GM19324 (cell line): ENCODE data around the gene GDPD5.

Source experiments
- ATAC-seq: cut with Tn5 transposase; IDR thresholded peaks from one replicate; pipeline ENCODE4 v1.9.1; 2021; ENCODE audit warnings: mild to moderate bottlenecking, moderate library complexity; ENCODE audit not compliant: unreplicated experiment, low FRiP score

Gene GDPD5, protein sequence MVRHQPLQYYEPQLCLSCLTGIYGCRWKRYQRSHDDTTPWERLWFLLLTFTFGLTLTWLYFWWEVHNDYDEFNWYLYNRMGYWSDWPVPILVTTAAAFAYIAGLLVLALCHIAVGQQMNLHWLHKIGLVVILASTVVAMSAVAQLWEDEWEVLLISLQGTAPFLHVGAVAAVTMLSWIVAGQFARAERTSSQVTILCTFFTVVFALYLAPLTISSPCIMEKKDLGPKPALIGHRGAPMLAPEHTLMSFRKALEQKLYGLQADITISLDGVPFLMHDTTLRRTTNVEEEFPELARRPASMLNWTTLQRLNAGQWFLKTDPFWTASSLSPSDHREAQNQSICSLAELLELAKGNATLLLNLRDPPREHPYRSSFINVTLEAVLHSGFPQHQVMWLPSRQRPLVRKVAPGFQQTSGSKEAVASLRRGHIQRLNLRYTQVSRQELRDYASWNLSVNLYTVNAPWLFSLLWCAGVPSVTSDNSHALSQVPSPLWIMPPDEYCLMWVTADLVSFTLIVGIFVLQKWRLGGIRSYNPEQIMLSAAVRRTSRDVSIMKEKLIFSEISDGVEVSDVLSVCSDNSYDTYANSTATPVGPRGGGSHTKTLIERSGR

DNA sequence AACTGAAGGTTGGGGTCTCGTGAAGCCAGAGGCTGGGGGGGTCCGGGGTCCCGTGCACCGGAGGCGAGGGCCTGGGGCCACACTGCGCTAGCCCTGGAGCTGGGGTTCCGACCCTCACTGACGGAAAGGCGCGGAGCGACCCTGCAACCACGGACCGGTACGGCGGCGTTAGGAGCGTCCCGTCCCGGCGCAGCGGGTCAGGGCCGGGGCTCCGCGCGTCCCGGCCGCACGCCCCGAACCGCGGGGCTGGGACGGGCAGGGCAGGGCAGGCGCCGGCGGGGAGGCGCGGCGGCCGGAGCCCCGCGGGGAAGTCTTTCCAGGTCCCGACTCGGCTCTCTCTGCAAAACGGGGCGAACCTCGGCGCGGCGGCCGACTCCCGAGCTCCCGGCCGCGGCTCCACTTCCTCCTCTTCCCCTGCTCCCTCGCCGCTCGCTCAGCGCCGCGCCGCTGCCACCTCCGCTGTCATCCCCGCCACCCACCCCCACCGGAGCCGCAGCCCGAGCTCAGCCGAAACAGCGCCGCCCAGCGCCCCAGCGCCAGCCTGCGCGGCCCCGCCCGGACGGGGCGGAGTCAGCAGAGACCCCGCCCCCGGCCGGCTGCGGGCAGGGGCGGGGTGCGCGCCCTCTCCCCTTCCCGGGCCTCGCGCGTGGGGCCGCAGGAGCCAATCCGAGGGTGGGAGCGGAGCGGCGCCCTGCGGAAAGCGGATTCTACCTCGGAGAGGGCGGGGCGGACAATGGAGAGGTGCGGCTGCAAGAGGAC, at the start of gene GDPD5:
TSS of gene GDPD5 (minus strand) at position 509 of the 759 bp plus-strand sequence. CDS start 48,206 bp downstream, outside the sequence.
- ATAC-seq = peak; percentile 80

DNA sequence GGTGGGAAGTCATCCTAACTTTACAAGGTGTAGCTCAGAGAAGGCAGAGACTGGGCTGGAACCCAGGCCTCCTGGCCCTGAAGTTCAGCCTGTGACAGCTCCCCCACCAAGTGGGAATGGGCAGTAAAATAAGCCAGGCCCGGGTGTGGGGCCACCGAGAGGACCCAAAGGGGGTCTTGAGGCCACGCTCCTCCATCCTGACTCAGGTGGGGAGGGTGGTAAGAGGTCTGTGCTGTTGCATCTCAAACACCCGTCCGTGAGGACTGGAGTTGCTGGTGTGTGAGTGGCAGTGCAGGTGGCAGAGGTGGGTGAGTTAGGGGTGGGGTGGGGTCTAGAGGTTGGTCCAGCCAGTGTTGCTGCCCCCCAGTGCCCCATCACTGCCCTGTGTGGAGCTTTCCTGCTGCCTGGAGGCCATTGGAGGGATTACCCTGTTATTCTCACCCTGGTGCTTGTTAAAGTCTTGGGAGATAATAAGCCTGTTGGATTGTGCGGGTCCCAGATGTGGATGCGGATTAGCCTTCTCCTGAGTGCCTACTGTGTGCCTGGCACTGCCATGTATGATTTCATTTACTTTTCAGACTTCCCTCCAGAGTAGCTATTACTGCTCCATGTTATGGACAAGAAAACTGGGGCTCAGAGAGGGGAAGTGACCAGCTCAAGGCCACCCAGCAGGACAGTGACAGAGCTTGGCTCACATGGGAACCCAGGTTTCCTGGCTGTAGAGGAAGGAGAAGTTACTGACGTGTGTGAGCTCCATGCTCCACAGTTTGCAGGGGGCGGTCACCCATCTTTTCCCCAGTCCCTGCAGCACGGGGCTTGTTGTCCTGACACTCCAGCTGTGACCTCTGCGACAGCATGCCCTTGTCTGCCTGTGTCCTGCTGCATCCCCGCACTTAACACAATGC, 49.2 kb upstream of the GDPD5 start:
- no peak for ATAC-seq

DNA sequence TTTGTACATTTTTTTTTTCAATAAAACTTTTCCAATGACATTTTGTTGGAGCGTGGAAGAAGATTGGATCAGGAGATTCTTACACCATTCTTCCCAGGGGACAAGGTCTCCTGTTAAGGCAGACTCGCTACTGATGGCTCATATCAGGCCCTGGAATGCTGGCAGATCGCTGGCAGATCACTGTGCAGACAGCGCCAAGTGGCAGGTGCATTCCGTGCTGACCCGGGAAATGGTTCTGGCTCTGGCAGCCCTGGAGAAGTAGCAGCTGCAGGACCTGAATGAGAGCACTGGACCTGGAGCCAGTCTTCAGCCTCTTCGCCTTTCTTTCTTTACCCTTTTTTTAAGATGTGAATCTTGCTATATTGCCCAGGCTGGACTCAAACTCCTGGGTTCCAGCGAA, 47.0 kb upstream of the GDPD5 start:
- no peak for ATAC-seq

DNA sequence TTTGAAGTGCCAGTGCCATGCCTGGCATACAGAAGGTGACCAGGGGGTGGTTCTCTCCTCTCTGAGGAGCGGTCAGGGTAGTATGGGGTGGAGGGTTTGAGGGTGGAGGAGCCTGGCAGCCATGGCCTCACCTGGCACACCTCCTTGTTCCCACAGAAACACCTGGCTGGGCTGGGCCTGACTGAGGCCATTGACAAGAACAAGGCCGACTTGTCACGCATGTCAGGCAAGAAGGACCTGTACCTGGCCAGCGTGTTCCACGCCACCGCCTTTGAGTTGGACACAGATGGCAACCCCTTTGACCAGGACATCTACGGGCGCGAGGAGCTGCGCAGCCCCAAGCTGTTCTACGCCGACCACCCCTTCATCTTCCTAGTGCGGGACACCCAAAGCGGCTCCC, 45.9 kb upstream of the GDPD5 start:
- ATAC-seq = no peak

DNA sequence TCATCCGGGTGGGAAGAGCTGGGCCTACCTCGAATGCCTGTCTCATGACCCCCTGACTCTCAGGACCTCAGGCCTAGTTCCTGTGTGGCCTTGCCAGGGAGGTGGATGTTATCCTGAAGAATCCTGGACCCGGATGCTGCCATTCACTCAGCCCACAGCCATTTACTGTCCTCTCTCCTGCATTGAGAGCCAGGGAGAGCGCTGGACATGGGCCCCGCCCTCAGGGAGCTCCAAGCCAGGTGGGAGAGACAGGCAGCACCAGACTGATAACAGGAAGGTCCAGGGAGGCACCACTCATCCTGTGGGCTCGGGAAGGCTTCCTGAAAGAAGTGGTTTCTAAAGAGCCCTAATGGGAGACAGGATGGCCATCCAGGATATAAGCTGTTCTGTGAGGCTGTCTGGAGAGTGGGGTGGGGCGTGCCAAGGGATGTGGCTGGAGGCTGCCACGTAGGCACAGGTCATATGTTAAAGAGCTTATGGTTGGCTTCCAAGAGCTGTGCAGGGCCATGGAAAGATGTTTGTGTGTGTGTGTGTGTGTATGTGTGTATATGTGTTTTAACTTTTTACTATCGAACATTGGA, 44.9 kb upstream of the GDPD5 start:
- no peak for ATAC-seq

DNA sequence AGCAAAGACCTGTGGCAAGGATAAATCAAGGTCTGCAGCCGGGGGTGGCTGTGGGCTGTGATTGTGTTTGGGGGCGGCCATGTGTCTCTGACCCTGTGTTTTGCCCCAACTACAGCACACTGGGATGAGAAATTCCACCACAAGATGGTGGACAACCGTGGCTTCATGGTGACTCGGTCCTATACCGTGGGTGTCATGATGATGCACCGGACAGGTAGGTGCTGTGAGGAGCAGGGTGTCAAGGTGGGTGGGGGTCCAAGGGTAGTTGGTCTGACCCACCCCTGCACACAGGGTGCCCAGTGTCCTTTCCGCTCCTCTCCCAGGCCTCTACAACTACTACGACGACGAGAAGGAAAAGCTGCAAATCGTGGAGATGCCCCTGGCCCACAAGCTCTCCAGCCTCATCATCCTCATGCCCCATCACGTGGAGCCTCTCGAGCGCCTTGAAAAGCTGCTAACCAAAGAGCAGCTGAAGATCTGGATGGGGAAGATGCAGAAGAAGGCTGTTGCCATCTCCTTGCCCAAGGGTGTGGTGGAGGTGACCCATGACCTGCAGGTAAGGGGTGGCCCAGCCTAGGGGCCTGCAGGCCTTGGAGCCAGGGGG, 43.0 kb upstream of the GDPD5 start:
- ATAC-seq = no peak

DNA sequence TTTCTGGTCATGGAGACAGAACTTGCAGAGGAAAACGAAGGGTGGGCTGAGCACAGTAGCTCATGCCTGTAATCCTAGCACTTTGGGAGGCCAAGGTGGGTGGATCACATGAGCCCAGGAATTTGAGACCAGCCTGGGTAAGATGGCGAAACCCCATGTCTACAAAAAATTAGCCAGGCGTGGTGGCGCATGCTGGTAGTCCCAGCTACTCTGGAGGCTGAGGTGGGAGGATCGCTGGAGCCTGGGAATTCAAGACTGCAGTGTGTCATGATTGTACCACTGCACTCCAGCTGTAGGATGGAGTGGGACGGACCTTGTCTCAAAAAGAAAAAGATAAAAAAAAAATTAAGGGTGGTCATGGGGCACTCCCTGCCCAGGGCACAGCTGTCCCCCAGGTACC, 42.2 kb upstream of the GDPD5 start:
- ATAC-seq = no peak

DNA sequence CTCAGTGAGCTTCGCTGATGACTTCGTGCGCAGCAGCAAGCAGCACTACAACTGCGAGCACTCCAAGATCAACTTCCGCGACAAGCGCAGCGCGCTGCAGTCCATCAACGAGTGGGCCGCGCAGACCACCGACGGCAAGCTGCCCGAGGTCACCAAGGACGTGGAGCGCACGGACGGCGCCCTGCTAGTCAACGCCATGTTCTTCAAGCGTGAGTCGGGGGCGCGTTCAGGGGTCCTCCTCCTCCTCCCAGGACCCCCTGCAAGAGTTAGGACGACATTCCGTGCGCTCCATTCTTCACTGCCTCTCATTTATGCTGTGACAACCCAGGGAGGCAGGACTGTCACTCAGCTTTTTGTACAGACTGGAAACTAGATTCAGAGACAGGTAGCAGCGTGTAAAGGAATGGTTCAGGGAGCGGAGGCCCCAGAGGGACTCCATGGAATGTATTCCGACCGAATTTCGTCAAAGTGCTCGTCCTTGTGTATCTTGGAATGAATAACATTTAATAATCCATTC, 41.1 kb upstream of the GDPD5 start:
- ATAC-seq = no peak

DNA sequence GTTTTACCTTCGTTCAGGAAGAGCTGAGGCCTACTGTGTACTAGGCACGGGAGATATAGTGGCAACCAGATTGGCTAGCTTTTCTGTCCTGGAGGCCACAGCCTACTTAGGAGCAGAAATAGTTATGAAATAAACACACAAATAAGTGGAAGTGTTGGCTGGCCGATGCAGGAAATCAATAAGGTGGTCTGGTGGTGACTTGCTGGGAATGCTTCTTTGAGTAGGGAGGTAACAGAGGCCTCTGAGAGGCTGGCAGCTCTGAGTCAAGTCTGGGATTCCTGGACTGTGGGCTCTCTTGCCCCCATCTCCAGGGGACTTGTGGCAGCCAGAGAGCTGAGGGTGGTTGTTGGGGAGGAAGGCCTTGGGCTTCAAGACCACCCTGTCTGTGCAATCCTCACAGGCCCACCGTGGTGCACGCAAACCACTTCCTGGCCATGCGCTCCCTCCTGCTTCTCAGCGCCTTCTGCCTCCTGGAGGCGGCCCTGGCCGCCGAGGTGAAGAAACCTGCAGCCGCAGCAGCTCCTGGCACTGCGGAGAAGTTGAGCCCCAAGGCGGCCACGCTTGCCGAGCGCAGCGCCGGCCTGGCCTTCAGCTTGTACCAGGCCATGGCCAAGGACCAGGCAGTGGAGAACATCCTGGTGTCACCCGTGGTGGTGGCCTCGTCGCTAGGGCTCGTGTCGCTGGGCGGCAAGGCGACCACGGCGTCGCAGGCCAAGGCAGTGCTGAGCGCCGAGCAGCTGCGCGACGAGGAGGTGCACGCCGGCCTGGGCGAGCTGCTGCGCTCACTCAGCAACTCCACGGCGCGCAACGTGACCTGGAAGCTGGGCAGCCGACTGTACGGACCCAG, 40.4 kb upstream of the GDPD5 start:
- no peak for ATAC-seq

DNA sequence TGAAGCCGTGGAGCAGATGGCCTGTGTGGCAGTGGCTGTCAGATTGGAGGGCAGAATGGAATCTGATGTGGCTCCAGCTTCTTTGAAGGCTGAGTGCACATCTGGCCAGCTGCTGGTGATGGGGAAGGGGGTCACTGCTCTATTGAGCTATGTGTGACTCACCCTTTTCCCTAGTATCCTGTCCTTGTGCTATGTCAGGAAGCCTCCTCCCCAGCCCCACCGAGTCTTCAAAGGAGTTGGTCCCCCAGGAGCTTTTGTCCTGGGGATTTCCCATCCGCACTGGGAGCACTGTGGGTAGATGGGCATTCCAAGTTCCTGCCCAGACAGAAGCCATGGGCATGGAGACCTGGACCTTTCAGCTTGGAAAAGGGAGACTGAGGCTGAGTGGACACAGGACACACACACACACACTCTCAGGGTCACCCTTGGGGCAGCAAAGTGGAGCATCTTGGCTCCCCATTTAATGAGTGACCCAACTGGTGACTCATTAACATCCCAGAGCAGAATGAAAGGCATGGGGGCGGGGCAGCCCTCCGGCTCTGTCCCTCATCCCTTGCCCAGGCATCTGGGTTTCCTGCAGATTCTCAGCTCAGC, 39.6 kb upstream of the GDPD5 start:
- ATAC-seq = no peak

DNA sequence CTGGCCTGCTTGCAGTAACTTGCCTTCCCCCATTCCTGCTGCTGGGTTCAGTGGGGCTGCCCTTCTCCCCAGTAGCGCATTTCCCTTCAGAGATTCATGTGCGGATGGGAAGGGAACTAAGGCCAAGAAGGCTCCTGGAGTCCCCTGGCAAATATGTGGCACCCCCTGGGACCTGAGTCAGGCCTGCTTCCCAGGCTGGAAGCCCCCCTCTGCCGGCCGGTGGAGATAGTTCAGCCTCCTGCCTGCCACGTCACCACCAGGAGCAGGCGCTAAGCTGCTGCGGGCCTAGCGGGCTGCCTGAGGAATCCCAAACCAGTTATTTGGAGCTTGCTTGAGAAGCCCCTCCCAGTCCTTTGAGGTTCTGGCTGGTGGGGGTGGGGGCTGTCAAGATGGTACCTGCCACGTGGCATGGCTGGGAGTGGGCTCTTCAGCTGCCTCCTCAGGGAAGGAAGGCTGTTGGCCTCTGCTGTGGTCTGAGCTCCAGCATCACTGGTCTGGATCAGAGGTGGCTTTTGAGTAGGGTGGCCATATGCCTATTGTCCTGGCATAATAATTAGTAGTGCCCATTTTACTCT, 38.3 kb upstream of the GDPD5 start:
- no peak for ATAC-seq

DNA sequence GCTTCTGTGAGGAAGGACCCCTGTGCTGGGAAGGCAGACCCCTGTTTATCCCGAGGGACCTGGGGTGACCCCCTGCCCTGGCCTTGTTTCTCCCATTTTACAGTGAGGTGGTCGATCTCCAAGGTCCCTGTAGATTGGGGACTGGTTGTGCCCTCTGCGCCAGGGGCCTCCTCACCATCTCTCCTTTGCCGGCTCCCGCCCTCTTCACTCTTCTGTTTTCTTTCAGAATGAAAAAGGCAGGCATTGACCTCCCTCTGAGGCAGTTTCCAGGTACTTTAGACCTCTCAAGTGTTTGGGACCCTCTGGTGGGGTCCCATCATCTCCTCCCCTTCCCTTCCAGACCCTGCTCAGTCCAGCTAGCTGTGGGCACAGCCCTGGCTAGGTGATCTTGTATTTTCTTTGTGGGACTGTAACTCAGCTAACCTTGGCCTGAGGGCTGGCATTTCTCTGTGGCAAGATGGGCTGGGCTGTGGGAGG, 37.8 kb upstream of the GDPD5 start:
- ATAC-seq = no peak

DNA sequence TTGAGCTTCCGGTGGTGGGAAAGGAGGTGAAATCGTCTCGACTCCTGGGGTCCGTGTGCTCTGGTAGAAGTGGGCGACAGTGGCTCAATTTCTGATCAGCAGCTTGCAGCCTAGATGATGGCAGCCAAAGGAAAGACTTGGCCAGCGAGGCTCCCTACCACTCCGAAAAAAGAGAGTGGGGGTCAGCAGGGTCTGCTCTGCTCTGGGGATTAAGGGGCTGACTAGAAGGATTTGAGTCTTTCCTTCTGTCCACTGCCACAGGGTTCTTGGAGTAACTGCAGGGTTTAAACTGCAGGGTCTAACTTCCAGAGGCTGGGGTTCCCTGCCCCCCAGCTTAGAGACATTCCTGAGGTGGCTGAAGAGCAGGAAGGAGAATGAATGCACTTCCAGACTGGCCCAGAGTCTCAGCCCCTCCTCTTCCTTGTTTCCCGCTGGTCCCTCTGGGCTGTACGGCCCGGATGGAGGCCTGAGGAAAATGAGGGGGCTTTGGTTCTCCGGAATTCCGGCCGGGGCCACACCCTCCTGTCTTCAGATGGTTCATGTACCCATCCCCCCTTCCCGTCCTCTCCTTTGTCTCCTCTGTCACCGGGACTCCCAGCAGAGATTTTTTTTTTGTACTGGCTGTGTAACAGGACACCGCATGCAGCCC, 37.2 kb upstream of the GDPD5 start:
- no peak for ATAC-seq

DNA sequence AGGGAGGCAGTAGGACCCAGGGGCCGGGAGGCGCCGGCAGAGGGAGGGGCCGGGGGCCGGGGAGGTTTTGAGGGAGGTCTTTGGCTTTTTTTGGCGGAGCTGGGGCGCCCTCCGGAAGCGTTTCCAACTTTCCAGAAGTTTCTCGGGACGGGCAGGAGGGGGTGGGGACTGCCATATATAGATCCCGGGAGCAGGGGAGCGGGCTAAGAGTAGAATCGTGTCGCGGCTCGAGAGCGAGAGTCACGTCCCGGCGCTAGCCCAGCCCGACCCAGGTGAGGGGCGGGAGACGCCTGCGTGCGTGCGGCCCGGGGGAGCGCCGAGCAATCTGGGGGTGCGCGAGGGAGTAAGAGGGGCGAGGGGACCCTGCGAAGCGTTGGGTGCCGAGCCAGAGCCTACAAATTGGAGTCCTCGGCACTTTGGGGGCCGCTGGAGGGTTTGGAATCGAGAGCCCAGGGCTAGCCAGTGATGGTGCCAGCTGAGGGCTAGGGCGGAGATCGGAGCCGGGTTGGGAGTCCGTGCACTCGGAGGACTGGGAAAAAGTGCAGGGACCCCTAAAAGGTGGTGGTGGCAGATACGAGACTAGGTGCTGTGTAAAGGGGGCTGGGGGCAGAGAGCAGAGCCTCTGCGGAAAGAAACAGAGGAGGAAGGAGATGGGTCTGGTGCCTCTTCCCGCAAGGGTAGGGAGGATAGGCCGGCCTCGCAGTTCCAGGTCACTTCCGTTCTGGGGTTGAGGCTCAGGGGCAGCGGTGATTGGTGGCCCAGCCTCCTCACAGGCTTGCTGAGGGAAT, 36.5 kb upstream of the GDPD5 start, which contains the start of gene SERPINH1:
TSS of gene SERPINH1 (plus strand) at position 206 of the 788 bp plus-strand sequence. CDS start 4,097 bp downstream, outside the sequence.
- ATAC-seq = no peak

DNA sequence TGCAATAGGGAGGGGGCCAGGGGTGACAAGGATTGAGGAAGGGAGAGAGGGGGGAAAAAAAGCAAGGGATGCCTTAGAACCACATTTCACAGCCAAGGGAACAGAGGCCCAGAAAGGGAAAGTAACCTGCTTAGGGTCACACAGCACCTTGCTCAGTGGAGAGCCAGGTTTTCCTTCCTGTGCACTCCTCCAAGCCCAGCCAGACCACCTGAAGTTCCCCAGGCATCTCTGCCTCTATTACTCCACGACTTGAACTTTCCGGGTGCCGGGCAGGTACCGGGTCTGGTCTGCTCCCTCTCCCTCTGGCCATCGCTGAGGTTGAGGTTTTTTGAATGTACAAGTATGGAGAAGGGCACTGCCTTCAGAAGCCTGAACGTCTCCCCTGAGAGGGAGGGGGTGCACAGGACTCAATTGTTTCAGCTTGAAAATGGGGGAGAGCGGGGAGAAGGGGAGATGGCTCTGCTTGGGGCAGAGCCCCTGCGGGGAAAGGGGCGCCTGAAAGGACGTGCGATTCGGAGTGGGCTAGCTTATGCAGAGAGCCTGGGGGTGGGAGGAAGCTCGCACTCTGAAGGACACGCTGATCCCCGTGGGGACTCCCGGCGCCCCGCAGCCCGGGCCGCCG, 35.8 kb upstream of the GDPD5 start:
- ATAC-seq = no peak

DNA sequence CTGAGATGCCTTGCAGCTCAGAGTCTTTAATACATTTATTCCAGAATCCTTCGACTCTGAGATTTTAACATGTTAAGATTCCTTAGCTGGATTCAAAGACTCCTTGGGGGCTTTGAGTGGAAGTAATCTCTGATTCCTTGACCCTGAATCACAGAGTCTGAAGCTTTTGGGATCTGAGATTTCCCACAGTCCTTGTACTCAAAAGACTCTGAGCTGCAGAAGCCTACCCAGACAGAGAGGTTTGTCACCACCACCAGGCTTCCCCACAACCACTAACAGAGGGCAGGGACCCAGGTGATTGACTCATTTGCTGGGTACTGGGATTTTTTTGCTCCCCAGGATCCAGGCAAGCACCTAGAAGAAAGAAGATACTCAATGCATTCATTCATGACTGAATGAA, 34.9 kb upstream of the GDPD5 start:
- ATAC-seq = no peak
